HepG2 (cell line): Measurements from ENCODE around the gene STARD5. TPM values are rescaled to one million over a fixed set of nuclear protein-coding genes. Genes with fewer than 3 reads are reported as not detected.

ENCODE experiments used
- AGO1 ChIP-seq: fragments of 200-400 bp; formaldehyde crosslinking; IDR thresholded peaks from 2 replicates; pipeline ENCODE4 v1.6.1; 2017; ENCODE audit warnings: mild to moderate bottlenecking, low read depth, low read length, moderate library complexity; ENCODE audit not compliant: poor library complexity, severe bottlenecking
- CC2D1A ChIP-seq: sonication (generic); formaldehyde crosslinking; IDR thresholded peaks from 2 replicates; pipeline ENCODE4 v1.8.1; 2023; ENCODE audit warnings: mild to moderate bottlenecking, missing genetic modification reagents
- ELF3 ChIP-seq: IDR thresholded peaks from 2 replicates; pipeline ENCODE4 v1.6.1; 2016; ENCODE audit warnings: missing genetic modification reagents, missing compliant biosample characterization
- FOSL1 ChIP-seq: sonication (generic); formaldehyde crosslinking; IDR thresholded peaks from 2 replicates; pipeline ENCODE4 v1.9.0; 2021; ENCODE audit warnings: missing genetic modification reagents, borderline replicate concordance
- JARID2 ChIP-seq: sonication (generic); formaldehyde crosslinking; IDR thresholded peaks from 2 replicates; pipeline ENCODE4 v1.8.1; 2023; ENCODE audit warnings: missing genetic modification reagents, inconsistent platforms; ENCODE audit not compliant: insufficient replicate concordance
- MAFK ChIP-seq, 2 experiments: IDR thresholded peaks in 1 of 2; conservative IDR thresholded peaks in 1 of 2; 2 replicates each; pipeline ENCODE4 v1.6.1; 2011; ENCODE audit warnings: improper control_type of control experiment in 2 of 2, low read length in 2 of 2
- RARA ChIP-seq: IDR thresholded peaks from 2 replicates; pipeline ENCODE4 v1.6.1; 2016; ENCODE audit warnings: missing genetic modification reagents, missing compliant biosample characterization
- ZNF256 ChIP-seq: sonication (generic); formaldehyde crosslinking; conservative IDR thresholded peaks from 2 replicates; pipeline ENCODE4 v1.4.0; 2020; ENCODE audit warnings: missing genetic modification reagents
- ZNF282 ChIP-seq: fragments of 450-650 bp; IDR thresholded peaks from 2 replicates; pipeline ENCODE4 v1.6.1; 2018; ENCODE audit not compliant: partially characterized antibody
- ZNF30 ChIP-seq: sonication (generic); formaldehyde crosslinking; IDR thresholded peaks from 2 replicates; pipeline ENCODE4 v1.5.0; 2020; ENCODE audit warnings: mild to moderate bottlenecking, missing genetic modification reagents
- ZNF432 ChIP-seq: sonication (generic); formaldehyde crosslinking; IDR thresholded peaks from 2 replicates; pipeline ENCODE4 v1.5.0; 2020; ENCODE audit warnings: missing genetic modification reagents, mild to moderate bottlenecking, borderline replicate concordance
- ZNF543 ChIP-seq: sonication (generic); formaldehyde crosslinking; IDR thresholded peaks from 2 replicates; pipeline ENCODE4 v1.4.0; 2020; ENCODE audit warnings: mild to moderate bottlenecking, missing genetic modification reagents
- ZNF749 ChIP-seq: sonication (generic); formaldehyde crosslinking; IDR thresholded peaks from 2 replicates; pipeline ENCODE4 v1.8.0; 2022; ENCODE audit warnings: mild to moderate bottlenecking, missing genetic modification reagents, moderate library complexity, borderline replicate concordance
- polyA plus RNA-seq, 8 experiments: library from polyadenylated mRNA; depleted of rRNA in 3 of 8; stranded (reverse) in 7 of 8; unstranded in 1 of 8; fragments of >200 nt; fragmentation: Illumina TruSeq in 4 of 8; extraction: Trizol in 4 of 8; gene quantifications; 2 replicates each; pipeline versions ENCODE4 v1.2.1 to v1.2.3, GENCODE V29; 2011 to 2016; ENCODE audit warnings: low read depth in 4 of 8, missing spikeins in 1 of 8, mixed read lengths in 1 of 8; ENCODE audit not compliant: insufficient read depth in 1 of 8
- total RNA-seq, 5 experiments: library from RNA; depleted of rRNA; stranded (reverse); fragments of >200 nt; fragmentation: Illumina TruSeq; extraction: Trizol; gene quantifications; 2 replicates each; pipeline ENCODE4 v1.2.3, GENCODE V29; 2016; ENCODE audit warnings: low read depth in 1 of 5
- TF ChIP-seq, protein P1 (sequence below): sonication (generic); formaldehyde crosslinking; IDR thresholded peaks from 2 replicates; pipeline ENCODE4 v1.4.0; 2020; ENCODE audit warnings: mild to moderate bottlenecking, missing genetic modification reagents

STARD5 gene
- total and polyA plus RNA-seq, 2 of the 13 experiments (the other 11 are each of a cell fraction or from before 2014, with no cell fraction given): 3.1 to 3.5 TPM

GRCh38 chr15:81323944-81324881 lies at the start of gene STARD5 (continued):
- TF ChIP-seq ZNF749 (CRISPR knock-in tag) (no peak), AGO1 (peak; percentile 43), RARA (CRISPR knock-in tag) (no peak), ZNF256 (no peak), CC2D1A (no peak), MAFK (conservative IDR thresholded peaks at IDR 0.05 in 1 of 2, IDR thresholded peaks at IDR 0.05 in 1 of 2; ENCODE audit: low read length in 2 of 2) (no peak), ZNF432 (no peak), ZNF282 (no peak), ZNF543 (no peak), ELF3 (CRISPR knock-in tag) (peak; percentile 29; the same call in 1 of the 2 replicates), JARID2 (CRISPR knock-in tag) (no peak), FOSL1 (CRISPR knock-in tag) (no peak), ZNF30 (CRISPR knock-in tag) (no peak)
- TF ChIP-seq, protein P1, sequence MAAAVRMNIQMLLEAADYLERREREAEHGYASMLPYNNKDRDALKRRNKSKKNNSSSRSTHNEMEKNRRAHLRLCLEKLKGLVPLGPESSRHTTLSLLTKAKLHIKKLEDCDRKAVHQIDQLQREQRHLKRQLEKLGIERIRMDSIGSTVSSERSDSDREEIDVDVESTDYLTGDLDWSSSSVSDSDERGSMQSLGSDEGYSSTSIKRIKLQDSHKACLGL: 0 out of 2 replicates have a peak, but pooled peaks have one; percentile 73
- TF ChIP-seq, all 625 proteins: peak for 131
